ENCODE measurements around the gene SUMO1.

Gene SUMO1

DNA sequence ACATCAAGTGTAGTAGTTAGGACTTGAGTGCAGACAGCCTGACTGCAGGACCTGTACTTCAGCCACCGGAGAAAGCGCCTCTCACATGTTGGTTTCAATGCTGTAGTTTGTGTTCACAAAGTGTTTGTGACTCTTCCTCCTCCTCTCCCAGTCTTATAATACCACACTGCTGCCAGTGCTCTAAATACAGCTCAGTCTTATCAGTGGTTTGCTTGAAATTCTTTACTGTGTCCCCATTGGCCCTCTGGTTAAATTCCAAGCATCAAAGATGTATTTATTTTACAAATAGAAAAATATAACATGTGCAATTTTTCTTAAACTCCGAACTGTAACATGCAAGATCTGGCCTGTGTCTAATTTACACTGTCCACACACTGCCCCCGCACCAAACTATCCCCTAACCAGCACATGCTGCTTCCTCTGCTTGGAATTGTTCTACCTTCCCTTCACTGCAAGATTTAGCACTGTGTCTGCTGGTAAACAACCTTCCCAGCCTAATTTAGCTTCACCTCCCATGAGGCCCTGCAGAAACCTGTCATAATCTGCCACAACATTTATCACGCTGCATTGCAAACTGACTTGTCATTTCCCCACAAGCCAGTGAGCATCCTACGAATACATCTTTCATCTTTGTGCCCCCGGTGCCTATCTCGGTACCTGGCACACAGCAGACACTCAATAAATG, 77.1 kb downstream of the SUMO1 start:
- intact Hi-C loops (cut with DNase I) = no loop called here
- DNase-seq = peak in 24 of 42 donors; percentile 12 to 78 (median 38)

DNA sequence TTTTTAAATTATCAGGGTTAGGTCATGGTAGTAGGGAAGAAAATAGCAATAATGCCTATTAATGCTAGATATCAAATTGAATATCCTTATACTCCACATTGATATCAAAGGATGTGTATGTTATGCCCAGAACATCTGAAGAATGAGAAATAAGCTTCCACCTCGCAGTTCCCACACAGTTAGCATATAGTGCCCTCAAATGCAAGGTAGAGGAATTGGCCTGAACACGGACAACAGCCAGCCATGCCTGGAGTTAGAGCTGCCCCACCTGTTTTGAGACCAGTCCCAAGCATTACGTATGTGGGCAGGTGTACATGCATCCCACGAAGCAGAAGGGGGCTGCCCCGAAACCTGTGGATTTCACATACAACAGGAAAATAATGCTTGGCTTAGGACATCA, 79.6 kb downstream of the SUMO1 start:
- intact Hi-C loops (cut with DNase I) = no loop called here
- no peak for DNase-seq

DNA sequence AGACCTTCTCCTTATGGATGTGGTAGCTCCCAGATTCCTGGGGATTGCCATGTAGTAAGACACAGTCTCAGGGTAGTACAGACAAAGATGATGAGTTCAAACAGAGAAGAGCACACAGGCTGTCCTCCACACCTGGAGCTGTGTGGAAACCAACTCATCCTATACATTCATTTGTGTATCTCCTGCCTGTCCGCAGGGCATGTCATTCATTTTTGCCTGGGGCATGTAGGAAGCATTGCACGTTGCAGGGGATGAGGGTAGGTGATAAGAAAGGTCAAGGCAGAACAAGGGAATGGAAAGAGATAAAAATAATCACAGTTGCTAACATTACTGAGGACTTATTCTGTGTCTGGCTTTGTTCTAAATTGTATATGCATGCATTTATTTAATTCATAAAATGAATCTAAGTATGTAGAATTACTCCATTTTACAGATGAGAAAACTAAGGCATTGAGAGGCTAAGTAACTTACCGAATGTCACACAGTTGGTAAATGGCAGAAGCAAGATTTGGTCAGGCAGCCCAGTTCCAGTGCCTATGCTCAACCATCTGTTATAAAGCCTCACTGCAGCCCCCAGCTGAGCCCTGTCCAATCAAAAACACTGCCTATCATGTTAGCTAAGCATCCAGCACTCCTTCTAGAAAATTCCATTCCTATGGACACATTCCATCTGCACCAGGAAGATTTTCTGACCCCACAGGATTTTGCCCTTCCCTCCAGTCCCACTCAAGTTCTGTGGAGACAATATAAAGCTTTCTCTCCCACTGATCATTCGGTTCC, 81.0 kb downstream of the SUMO1 start:
- no peak for DNase-seq
- intact Hi-C loops (cut with DNase I) = no loop called here

All from head of caudate nucleus (tissue), 42 donors.